ENCODE data around the gene CD53.

CD53 gene

DNA sequence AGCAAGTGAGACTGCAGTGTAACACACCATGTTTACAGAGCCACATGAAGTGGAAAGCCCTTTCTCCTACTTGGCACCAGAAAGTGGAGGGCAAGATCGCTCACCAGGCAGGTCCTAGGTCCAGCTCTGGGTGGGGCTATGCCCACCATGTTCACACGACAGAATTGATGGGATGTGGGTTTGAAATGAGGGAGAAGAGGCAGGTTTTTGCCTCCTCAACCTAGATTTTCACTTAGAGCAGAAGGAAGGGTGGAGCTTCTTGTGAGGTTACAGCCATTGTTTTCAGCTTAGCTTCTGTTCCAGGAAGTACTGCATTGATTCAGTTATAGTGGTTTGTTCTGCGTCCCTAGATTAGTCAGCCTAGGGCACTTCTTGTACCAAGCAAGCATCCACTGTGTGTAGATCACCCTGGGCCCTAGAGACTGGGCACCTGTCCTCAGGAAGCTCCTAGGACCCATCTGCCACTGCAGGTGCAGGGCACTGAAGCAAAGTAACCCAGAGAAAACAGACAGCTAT, 2.3 kb downstream of the CD53 start:
- in situ Hi-C loops (cut with HindIII; ENCODE audit: low sequenced_read_pairs), result no loop called here

DNA sequence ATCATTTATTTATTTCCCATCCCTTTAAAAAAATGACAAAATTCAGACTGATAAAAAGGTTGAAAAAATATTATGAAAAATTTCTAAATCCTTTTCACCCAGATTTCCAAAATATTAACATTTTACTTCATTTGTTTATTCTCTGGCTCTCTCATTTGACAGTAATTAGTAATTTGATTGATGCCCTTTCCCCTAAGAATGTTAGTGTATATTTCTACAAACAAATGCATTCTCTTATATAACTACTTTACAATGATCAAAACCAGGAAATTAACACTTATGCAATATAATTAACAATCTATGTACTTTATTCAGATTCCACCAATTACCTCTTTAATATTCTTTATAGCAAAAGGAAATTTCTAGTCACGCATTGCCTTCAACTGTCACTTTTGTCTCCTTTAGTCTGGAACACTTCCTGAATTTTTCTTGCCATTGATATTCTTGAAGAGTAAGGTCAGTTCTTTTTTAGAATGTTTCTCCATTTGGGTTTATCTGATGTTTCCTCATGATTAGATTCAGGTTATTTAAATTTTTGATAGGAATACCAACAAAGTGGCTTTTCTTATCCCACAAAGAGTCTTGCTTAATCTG, 3.9 kb downstream of the CD53 start:
- in situ Hi-C loops (cut with HindIII; ENCODE audit: low sequenced_read_pairs), result no loop called here

DNA sequence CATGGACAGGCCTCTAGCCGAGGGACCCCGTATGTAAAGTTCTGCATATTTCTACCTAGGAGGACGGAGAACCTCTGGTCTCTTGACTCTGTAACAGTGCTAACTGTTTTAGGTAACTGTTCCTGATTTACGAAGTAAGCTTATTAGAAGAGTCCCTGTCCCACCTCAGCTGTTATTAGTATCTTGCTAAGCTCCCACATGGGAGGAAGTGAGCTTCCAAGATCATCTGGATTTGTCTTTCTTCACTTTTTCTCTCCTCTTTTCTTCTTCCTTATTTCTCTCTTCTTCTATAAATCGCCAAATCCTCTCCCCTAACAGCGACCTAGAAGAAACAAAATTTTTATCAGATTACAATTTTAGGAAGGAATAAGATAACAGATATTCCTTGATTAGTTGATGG, 4.4 kb downstream of the CD53 start:
- in situ Hi-C loops (cut with HindIII; ENCODE audit: low sequenced_read_pairs), result no loop called here

DNA sequence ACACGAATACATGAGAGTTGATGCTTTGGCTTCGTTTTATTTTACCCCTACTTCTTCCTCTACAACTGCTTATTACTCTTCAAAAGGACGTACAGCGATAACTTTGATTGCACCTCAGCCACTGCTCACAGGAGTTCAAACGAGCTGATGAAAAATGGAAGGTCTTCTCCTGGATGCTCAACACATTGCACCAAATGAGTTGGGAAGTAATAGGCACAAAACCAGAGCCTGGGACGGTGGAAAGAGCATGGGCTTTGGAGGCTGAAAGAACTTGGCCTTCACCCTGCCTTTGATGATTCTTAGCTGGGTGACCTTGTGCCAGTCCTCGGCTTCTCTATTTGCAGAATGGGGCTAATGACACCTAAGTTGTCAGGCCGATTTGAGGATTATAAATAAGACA, 4.8 kb downstream of the CD53 start:
- in situ Hi-C loops (cut with HindIII; ENCODE audit: low sequenced_read_pairs), result no loop called here

DNA sequence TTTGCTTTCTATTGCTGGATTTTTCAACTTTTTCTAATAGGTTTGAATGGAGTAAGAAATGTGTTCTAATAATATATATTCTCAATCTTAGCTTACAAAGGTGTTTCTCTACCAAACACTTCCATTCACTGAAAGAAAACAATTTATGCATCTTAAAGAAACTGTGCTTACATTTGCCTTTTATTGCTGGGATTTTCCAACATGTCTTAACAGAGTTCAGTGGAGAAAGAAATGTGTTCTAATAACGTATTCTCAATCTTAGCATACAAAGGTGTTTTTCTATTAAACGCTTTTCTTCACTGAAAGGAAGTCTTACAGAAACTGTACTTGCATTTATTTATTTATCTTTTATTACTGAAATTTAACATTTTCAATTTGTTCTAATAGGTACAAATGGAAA, 5.6 kb downstream of the CD53 start:
- in situ Hi-C loops (cut with HindIII; ENCODE audit: low sequenced_read_pairs), result no loop called here

DNA sequence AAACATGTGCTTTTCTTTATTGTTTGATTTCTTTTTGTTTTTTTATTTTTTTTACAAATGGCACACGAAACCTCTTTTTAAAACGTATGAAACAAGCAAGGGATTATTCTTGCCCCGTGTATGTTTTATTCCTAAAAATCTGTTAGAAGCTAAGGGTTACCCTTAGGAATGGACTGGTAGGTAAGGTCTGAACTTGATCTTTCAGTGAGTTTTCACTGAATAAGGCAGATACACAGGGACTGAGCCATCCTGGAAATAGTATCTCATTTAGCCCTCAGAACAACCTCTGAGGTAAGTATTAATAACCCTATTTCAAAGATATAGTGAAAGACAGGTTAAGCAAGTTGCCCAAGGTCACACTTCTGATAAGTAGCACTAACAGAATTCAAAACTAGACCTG, 6.0 kb downstream of the CD53 start:
- in situ Hi-C loops (cut with HindIII; ENCODE audit: low sequenced_read_pairs), result no loop called here

DNA sequence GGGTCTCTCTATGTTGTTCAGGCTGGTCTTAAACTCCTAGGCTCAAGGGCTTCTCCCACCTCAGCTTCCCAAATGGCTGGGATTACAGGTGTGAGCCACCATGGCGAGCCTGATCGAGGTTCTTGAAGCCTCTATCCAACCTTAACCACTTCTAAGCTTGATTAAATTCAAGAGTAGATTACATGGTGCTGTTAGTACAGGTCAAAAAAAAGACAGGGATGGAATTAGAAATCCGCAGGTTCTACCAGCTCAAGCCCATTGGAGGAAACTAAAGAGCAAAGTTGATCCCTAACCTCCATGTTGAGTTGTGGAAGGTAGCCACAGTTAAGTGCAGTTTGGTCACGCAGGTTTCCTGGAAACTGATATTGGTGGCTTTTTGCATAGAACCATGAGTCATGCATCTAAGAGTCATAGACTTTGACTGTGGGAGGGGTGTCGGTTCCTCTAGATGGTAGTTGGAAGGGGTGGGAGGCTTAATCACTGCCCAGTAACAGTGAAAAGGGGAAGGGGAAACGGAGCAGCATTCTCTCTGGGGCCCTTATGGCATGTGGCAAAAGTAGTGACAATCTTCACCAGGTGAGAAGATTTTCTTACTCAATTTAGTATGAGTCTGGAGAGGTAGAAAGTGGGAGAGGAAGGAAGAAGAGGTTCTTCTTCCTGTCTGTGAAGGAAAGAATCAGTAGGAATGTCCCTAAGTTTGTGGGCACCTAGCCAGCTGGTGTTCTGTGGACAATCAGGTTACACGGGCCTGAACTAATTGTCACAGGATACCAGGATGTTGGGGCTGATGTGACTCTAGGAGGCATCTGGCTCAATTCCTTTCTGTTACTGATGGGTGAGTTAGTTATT, 7.0 kb downstream of the CD53 start:
- in situ Hi-C loops (cut with HindIII; ENCODE audit: low sequenced_read_pairs), result no loop called here

DNA sequence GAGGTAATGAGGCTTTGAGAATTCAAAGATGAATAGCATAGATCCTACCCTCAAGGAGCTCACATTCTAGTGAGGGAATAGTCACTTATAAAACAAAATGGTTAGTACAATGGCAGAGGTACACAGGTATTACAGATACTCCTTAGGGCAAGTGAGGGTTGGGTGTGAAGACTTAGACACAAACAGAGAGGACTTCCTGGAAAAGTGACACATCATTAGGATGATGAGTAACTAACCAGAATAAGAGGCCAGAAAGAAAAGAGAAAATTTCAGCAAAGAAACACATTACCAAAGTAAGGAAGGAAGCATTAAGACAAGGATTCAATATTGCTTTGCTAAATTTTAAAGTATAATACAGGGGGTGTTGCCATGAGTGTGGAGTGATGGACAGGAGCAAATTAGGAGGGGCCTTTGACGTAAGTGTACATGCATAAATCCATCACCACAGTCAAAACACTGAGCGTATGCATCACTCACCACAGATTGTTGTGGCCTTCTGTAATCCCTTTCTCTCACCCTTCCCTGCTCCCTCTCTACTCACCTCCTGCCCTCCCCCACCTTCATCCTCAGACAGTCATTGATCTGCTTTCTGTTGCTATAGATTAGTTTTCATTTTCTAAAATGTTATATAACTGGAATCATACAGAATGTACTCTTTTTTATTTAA, 7.9 kb downstream of the CD53 start:
- in situ Hi-C loops (cut with HindIII; ENCODE audit: low sequenced_read_pairs), result no loop called here

DNA sequence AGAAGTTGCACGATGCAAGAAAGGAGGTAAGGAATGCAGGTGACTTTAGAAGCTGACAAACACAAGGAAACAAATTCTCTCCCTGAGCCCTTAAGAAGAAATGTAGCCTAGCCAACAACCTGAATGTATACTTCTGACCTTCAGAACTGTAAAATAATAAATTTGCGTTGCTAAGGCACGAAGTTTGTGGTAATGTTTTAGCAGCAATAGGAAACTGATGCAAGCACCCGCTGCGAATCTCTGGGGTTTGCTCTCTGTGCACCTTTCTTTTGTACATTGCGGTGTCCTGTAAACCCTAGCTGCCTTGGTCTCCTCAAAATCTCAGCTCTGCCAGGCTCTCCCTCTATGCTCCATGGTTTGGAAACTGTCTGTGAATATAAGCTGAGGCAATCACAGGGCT, 15.1 kb downstream of the CD53 start:
- in situ Hi-C loops (cut with HindIII; ENCODE audit: low sequenced_read_pairs), result no loop called here

DNA sequence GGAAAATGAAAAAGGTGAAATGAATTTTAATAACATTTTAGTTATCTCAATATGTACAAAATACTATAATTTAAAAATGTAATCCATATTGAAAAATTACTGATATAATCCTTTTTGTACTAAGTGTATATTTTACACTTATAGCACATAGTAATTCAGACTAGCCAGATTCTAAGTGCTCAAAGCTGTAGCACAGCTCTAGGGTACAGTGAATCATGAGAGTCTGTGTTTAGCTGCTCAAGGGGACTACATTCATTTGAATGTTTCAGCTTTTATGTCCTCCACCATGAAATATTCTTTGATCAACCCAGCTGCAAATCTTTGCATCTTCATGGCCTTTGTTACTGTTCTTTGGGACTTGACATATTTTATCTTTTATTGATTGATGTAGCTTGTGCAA, 15.7 kb downstream of the CD53 start:
- in situ Hi-C loops (cut with HindIII; ENCODE audit: low sequenced_read_pairs), result no loop called here

DNA sequence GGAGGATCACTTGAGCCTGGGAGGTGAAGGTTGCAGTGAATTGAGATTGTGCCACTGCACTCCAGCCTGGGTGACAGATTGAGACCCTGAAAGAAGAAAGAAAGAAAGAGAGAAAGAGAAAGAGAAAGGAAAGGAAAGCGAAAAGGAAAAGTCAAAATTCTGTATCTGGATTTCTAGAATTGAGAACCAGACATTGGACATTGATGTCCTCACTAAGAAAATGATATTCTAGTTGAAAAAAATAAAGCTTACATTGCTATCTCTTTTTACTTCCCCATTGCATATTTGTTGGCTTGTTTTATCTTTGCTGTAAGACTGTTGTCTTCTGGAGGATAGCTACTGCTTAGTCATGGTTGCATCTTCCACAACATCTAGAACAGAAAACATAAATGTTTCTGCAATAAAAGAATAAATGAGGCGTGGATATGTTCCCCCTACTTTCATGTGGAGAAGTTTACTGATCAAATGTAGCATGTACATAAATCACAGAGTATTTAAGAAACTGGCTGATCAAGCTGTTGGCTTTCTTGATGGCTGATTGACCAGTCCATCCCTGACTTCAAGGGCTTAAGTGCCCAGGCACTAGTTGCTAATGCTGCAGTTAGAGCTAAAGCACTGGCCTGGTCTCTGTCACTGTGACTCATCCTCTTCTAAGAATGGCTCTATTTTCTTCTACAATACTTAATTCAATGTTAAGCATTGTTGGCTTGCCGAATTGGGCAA, 17.7 kb downstream of the CD53 start:
- in situ Hi-C loops (cut with HindIII; ENCODE audit: low sequenced_read_pairs), result no loop called here

DNA sequence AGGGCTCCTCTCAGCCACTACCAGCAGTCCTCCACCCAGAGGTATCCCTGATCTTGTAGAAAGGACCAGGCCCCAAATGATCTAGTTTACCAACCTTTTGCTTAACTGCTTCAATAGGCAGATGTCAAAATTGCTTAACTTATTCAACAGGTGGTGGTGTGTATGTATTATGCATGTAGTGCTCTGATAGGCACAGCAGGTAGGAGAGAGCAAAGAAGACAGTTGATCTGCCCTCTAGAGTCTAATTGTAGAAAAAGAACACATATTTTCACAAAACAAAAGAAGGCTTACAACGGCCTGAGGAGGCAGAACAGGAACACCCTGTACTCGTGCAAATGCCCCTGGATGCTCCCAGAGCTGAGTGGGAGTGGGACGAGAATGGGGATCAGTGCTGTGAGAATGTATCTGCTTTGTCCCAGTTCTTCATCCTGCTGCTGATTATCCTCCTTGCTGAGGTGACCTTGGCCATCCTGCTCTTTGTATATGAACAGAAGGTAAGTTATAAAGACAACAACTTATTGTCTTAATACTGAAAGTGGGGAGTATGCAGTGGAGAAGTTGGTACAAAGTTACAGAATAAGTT, 21.1 kb downstream of the CD53 start:
- in situ Hi-C loops (cut with HindIII; ENCODE audit: low sequenced_read_pairs), result no loop called here

DNA sequence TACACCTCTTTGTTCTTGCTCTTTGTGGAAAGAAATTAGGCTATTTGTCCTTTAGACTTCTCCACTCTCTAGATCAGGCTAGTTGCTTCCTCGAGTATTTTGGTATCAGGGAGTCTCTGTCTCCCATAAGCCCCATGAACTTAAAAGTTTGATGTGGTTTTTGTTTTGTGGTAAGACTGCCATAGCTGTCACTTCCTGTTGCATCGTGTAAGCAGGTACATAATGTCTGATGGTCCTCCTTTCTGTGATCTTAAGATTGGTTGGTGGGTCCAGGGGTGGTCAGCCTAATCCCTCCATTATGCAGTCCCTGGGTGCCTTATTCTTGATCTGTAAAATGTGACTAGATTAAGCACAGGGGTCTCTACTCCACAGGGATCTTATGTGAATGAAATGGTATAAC, 23.1 kb downstream of the CD53 start:
- in situ Hi-C loops (cut with HindIII; ENCODE audit: low sequenced_read_pairs), result no loop called here

DNA sequence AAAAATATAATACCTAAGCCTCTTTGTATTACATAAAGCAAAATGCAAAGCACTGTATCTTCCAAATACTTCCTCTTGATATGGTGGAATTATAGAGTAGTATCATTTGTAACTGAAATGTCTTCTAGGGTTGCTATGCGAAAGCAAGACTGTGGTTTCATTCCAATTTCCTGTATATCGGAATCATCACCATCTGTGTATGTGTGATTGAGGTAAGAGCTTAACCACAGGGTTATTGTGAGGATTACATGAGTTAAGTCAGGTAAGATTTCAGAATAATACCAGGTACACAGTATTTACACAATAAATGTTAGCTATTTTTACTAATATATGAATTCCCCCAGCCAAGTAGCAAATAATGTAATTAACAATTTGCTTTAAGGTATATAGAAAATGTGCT, 24.7 kb downstream of the CD53 start:
- in situ Hi-C loops (cut with HindIII; ENCODE audit: low sequenced_read_pairs), result no loop called here

DNA sequence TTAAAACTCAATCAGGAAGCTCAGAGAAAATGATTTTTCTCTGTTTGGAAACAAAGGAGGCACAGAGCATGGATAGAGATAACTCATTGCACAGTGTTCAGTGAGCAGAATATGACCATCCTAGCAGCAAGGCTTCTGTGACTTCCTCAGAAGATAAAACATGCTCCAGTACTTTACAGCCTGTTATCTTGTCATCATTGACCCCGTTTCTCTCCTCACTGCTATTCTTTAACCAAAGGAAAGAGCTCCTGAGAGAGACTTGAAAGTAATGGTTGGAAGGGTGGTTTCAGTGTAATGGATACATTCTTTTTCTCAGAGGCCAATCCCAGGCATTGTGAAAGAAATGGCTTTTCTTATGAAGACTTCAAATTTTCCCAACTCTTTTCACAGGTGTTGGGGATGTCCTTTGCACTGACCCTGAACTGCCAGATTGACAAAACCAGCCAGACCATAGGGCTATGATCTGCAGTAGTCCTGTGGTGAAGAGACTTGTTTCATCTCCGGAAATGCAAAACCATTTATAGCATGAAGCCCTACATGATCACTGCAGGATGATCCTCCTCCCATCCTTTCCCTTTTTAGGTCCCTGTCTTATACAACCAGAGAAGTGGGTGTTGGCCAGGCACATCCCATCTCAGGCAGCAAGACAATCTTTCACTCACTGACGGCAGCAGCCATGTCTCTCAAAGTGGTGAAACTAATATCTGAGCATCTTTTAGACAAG, 25.9 kb downstream of the CD53 start:
- in situ Hi-C loops (cut with HindIII; ENCODE audit: low sequenced_read_pairs), result no loop called here

DNA sequence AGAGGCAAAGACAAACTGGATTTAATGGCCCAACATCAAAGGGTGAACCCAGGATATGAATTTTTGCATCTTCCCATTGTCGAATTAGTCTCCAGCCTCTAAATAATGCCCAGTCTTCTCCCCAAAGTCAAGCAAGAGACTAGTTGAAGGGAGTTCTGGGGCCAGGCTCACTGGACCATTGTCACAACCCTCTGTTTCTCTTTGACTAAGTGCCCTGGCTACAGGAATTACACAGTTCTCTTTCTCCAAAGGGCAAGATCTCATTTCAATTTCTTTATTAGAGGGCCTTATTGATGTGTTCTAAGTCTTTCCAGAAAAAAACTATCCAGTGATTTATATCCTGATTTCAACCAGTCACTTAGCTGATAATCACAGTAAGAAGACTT, 26.5 kb downstream of the CD53 start:
- in situ Hi-C loops (cut with HindIII; ENCODE audit: low sequenced_read_pairs), result no loop called here

DNA sequence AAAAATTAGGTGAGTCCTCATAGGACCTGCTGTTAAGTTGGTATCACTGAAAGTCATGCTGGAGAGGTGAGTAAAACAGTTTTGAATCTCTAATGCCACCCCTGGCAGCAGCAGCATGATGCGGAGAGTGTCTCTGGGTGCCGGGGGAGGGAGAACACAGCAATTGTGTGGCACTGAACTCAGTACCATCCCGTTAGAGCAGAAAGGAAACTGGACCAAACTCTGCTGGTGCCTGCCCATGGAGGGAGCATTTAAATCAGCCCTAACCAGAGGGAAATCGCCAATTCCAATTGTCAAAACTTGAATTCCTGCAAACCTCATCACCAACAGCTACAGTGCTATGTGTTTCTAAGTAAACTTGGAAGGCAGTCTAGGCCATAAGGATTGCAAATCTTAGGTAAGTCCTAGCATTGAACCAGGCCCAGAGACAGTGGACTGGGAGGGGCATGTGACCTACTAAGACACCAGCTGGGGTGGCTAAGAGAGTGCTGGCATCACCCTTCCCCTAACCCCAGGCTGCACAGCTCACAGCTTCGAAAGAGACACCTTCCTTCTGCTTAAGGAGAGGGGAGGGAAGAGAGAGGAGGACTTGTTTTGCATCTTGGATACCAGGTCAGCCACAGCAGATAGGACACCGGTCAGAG, 30.0 kb downstream of the CD53 start:
- in situ Hi-C loops (cut with HindIII; ENCODE audit: low sequenced_read_pairs), result no loop called here

DNA sequence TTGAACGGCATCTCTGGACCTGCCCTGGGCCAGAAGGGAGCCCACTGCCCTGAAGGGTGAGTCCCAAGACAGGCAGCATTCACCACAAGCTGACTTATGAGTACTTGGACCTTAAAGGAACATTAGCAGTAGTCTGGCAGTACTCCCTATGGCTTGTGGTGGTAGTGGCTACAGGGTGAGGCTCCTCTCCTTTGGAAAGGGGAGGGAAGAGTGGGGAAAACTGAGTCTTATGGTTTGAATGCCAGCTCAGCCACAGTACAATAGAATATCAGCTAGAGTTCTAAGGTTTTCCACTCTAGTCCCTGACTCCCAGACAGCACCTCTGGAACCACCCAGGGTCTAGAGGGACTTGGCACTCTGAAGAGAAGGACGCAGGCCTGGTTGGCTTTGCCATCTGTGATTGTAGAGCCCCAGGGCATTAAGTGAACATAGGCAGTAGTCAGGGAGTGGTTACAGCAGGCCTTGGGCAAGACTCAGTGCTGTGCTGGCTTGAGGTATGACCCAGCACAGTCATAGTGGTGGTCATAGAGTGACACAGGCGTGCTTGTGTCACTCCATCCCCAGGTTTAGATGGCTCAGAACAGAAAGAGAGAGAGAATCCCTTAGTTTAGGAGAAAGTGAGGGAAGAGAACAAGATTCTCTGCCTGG, 31.0 kb downstream of the CD53 start:
- in situ Hi-C loops (cut with HindIII; ENCODE audit: low sequenced_read_pairs), result no loop called here

DNA sequence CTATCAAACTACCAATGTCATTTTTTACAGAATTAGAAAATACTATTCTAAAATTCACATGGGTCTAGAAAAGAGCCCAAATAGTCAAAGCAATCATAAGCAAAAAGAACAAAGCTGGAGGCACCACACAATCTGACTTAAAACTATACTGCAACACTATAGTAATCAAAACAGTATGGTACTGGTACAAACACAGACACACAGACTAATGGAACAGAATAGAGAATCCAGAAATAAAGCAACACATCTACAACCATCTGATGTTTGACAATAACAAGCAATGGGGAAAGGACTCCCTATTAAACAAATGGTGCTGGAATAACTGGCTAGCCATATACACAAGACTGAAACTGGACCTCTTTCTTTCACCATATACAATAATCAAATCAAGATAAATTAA, 39.8 kb downstream of the CD53 start:
- in situ Hi-C loops (cut with HindIII; ENCODE audit: low sequenced_read_pairs), result no loop called here
